SK-N-SH treated with all-trans-retinoic acid at 6 μM for 48 hours (cell line): ENCODE data around the gene AADACL4.

Experiments used
- ATAC-seq: fragments of 200-7000 bp; cut with Tn5 transposase; 3 replicates; pipeline ENCODE4 v1.9.1; 2020; ENCODE audit warnings: mild to moderate bottlenecking, moderate library complexity
- ARNTL ChIP-seq: fragments of 450-650 bp; formaldehyde crosslinking; IDR thresholded peaks from 2 replicates; pipeline ENCODE4 v1.5.0; 2020; ENCODE audit warnings: low read depth, mild to moderate bottlenecking, moderate library complexity, borderline replicate concordance
- BACH2 ChIP-seq: fragments of 250-450 bp; sonication (Bioruptor Pico); IDR thresholded peaks from 2 replicates; pipeline ENCODE4 v1.9.0; 2021; ENCODE audit warnings: mild to moderate bottlenecking, borderline replicate concordance
- CREB5 ChIP-seq: fragments of 250-450 bp; sonication (Bioruptor Pico); IDR thresholded peaks from 2 replicates; pipeline ENCODE4 v1.5.1; 2020; ENCODE audit warnings: low read depth, mild to moderate bottlenecking, moderate library complexity
- CSDC2 ChIP-seq: fragments of 250-450 bp; sonication (Bioruptor Pico); IDR thresholded peaks from 2 replicates; pipeline ENCODE4 v1.5.0; 2020; ENCODE audit warnings: mild to moderate bottlenecking, moderate library complexity
- CSRNP3 ChIP-seq: fragments of 250-450 bp; sonication (Bioruptor Pico); IDR thresholded peaks from 2 replicates; pipeline ENCODE4 v1.5.1; 2021; ENCODE audit warnings: mild to moderate bottlenecking, moderate library complexity
- ESRRG ChIP-seq: fragments of 250-450 bp; sonication (Bioruptor Pico); IDR thresholded peaks from 2 replicates; pipeline ENCODE4 v1.6.1; 2021; ENCODE audit warnings: mild to moderate bottlenecking
- GLIS3 ChIP-seq: fragments of 250-450 bp; sonication (Bioruptor Pico); IDR thresholded peaks from 2 replicates; pipeline ENCODE4 v1.5.0; 2020; ENCODE audit warnings: mild to moderate bottlenecking, moderate library complexity
- ISL1 ChIP-seq: fragments of 250-450 bp; sonication (Bioruptor Pico); IDR thresholded peaks from 2 replicates; pipeline ENCODE4 v2.1.2; 2022; ENCODE audit warnings: mild to moderate bottlenecking, moderate library complexity
- POU6F1 ChIP-seq: fragments of 250-450 bp; sonication (Bioruptor Pico); IDR thresholded peaks from 2 replicates; pipeline ENCODE4 v1.8.0; 2021; ENCODE audit warnings: low read depth, mild to moderate bottlenecking, moderate library complexity, borderline replicate concordance
- RARB ChIP-seq: fragments of 250-450 bp; sonication (Bioruptor Pico); IDR thresholded peaks from 2 replicates; pipeline ENCODE4 v1.8.0; 2021; ENCODE audit warnings: mild to moderate bottlenecking, moderate library complexity
- SNAI2 ChIP-seq: fragments of 250-450 bp; sonication (Bioruptor Pico); IDR thresholded peaks from 2 replicates; pipeline ENCODE4 v1.5.0; 2020; ENCODE audit warnings: mild to moderate bottlenecking, moderate library complexity
- TCF4 ChIP-seq: fragments of 250-450 bp; sonication (Bioruptor Pico); IDR thresholded peaks from 2 replicates; pipeline ENCODE4 v1.8.0; 2021; ENCODE audit warnings: mild to moderate bottlenecking, moderate library complexity, borderline replicate concordance
- TOX ChIP-seq: fragments of 250-450 bp; sonication (Bioruptor Pico); IDR thresholded peaks from 2 replicates; pipeline ENCODE4 v1.8.0; 2021; ENCODE audit warnings: mild to moderate bottlenecking, moderate library complexity, borderline replicate concordance
- ZC3H10 ChIP-seq: fragments of 250-450 bp; sonication (Bioruptor Pico); IDR thresholded peaks from 2 replicates; pipeline ENCODE4 v1.5.1; 2021; ENCODE audit warnings: mild to moderate bottlenecking, moderate library complexity
- ZFP3 ChIP-seq: fragments of 250-450 bp; sonication (Bioruptor Pico); IDR thresholded peaks from 2 replicates; pipeline ENCODE4 v1.5.0; 2020; ENCODE audit warnings: mild to moderate bottlenecking, moderate library complexity
- ZFP30 ChIP-seq: fragments of 450-650 bp; formaldehyde crosslinking; IDR thresholded peaks from 2 replicates; pipeline ENCODE4 v1.5.0; 2022; ENCODE audit warnings: mild to moderate bottlenecking, moderate library complexity
- ZNF565 ChIP-seq: fragments of 450-650 bp; formaldehyde crosslinking; conservative IDR thresholded peaks from 2 replicates; pipeline ENCODE4 v1.5.0; 2020; ENCODE audit warnings: low read depth, mild to moderate bottlenecking, moderate library complexity
- ZNF70 ChIP-seq: fragments of 450-650 bp; formaldehyde crosslinking; IDR thresholded peaks from 2 replicates; pipeline ENCODE4 v1.5.0; 2020; ENCODE audit warnings: mild to moderate bottlenecking, moderate library complexity
- ZNF8 ChIP-seq: fragments of 450-650 bp; formaldehyde crosslinking; IDR thresholded peaks from 2 replicates; pipeline ENCODE4 v1.5.0; 2020; ENCODE audit warnings: mild to moderate bottlenecking, moderate library complexity
- TF ChIP-seq, protein P1 (sequence below): fragments of 250-450 bp; sonication (Bioruptor Pico); IDR thresholded peaks from 2 replicates; pipeline ENCODE4 v1.8.0; 2020; ENCODE audit warnings: mild to moderate bottlenecking, moderate library complexity, borderline replicate concordance
- TF ChIP-seq, protein P2 (sequence below): fragments of 250-450 bp; sonication (Bioruptor Pico); IDR thresholded peaks from 2 replicates; pipeline ENCODE4 v1.5.0; 2020; ENCODE audit warnings: mild to moderate bottlenecking, moderate library complexity

The AADACL4 gene

DNA sequence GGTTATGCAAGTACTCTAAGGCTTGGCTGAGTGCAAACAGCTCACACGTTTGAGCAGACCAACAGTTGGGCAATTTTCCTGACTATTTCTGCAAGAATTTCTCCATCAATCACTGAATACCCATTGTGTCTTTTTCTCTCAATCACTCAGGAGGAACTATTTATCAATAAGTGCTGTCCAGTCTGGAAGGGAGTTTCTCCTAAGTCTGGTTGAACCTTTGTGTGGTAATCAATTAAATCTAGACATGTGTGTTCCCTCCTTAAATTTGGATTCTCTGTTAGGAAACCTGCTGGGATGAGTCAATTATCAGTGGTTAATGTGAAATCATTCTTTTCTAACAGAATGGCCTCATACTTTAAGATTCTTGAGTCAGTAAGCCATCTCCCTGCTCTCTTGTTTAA lies 65.2 kb downstream of the AADACL4 start (continued):
- TF ChIP-seq, protein P1, sequence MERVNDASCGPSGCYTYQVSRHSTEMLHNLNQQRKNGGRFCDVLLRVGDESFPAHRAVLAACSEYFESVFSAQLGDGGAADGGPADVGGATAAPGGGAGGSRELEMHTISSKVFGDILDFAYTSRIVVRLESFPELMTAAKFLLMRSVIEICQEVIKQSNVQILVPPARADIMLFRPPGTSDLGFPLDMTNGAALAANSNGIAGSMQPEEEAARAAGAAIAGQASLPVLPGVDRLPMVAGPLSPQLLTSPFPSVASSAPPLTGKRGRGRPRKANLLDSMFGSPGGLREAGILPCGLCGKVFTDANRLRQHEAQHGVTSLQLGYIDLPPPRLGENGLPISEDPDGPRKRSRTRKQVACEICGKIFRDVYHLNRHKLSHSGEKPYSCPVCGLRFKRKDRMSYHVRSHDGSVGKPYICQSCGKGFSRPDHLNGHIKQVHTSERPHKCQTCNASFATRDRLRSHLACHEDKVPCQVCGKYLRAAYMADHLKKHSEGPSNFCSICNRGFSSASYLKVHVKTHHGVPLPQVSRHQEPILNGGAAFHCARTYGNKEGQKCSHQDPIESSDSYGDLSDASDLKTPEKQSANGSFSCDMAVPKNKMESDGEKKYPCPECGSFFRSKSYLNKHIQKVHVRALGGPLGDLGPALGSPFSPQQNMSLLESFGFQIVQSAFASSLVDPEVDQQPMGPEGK (CRISPR knock-in tag): no peak
- TF ChIP-seq ZNF70 (CRISPR knock-in tag) (no peak), ZC3H10 (CRISPR knock-in tag) (no peak), CSDC2 (CRISPR knock-in tag) (no peak), CREB5 (CRISPR knock-in tag) (no peak), ZFP30 (CRISPR knock-in tag) (no peak), ZNF8 (CRISPR knock-in tag) (no peak), POU6F1 (CRISPR knock-in tag) (no peak), RARB (CRISPR knock-in tag) (no peak), TOX (CRISPR knock-in tag) (no peak), ISL1 (CRISPR knock-in tag) (no peak)

DNA sequence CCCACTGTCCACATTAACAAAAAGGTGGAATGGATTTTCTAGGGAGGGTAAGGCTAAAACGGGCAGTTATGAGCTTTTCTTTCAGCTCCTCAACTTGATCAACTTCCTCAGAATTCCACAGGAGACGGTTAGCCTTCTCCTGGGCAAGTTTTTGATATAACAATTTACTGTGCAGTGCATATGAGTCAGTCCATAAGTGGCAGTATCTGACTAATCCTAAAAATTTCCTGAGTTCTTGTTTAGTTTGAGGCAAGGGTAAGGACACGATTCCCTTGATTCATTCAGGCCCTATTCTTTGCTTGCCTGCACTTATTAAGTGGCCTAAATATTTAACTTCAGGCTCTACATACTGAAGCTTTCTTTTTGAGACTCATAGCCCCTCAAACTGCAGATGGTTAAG lies 65.8 kb downstream of the AADACL4 start:
- no peak for ATAC-seq
- TF ChIP-seq ZNF8 (CRISPR knock-in tag) (no peak), ZNF70 (CRISPR knock-in tag) (no peak), ZNF565 (CRISPR knock-in tag) (no peak), CSRNP3 (no peak), ESRRG (CRISPR knock-in tag) (no peak), GLIS3 (no peak), TOX (CRISPR knock-in tag) (no peak), SNAI2 (CRISPR knock-in tag) (no peak), POU6F1 (CRISPR knock-in tag) (no peak), ISL1 (CRISPR knock-in tag) (no peak), TCF4 (CRISPR knock-in tag) (no peak), ZFP3 (CRISPR knock-in tag) (no peak), CREB5 (CRISPR knock-in tag) (no peak), RARB (CRISPR knock-in tag) (no peak)

- no peak for ATAC-seq
- TF ChIP-seq CSRNP3 (no peak), ARNTL (CRISPR knock-in tag) (no peak), ZC3H10 (CRISPR knock-in tag) (no peak), CSDC2 (CRISPR knock-in tag) (no peak), ZNF8 (CRISPR knock-in tag) (no peak), BACH2 (CRISPR knock-in tag) (no peak), CREB5 (CRISPR knock-in tag) (no peak), ZNF565 (CRISPR knock-in tag) (no peak)
- TF ChIP-seq, protein P2, sequence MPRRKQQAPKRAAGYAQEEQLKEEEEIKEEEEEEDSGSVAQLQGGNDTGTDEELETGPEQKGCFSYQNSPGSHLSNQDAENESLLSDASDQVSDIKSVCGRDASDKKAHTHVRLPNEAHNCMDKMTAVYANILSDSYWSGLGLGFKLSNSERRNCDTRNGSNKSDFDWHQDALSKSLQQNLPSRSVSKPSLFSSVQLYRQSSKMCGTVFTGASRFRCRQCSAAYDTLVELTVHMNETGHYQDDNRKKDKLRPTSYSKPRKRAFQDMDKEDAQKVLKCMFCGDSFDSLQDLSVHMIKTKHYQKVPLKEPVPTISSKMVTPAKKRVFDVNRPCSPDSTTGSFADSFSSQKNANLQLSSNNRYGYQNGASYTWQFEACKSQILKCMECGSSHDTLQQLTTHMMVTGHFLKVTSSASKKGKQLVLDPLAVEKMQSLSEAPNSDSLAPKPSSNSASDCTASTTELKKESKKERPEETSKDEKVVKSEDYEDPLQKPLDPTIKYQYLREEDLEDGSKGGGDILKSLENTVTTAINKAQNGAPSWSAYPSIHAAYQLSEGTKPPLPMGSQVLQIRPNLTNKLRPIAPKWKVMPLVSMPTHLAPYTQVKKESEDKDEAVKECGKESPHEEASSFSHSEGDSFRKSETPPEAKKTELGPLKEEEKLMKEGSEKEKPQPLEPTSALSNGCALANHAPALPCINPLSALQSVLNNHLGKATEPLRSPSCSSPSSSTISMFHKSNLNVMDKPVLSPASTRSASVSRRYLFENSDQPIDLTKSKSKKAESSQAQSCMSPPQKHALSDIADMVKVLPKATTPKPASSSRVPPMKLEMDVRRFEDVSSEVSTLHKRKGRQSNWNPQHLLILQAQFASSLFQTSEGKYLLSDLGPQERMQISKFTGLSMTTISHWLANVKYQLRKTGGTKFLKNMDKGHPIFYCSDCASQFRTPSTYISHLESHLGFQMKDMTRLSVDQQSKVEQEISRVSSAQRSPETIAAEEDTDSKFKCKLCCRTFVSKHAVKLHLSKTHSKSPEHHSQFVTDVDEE (CRISPR knock-in tag): no peak
Observed at GRCh38 chr1:12711536-12711935, 67.7 kb downstream of the AADACL4 start.
